GM21381 (cell line): Measurements from ENCODE around the gene FAM151B.
"Not testable (repeated sequence)": the region's sequence is repeated elsewhere in the genome, so short reads cannot be mapped to it uniquely, and the experiment has no call there.

ENCODE experiments used
- ATAC-seq: cut with Tn5 transposase; IDR thresholded peaks from one replicate; pipeline ENCODE4 v1.9.1; 2021; ENCODE audit warnings: mild to moderate bottlenecking, moderate library complexity; ENCODE audit not compliant: unreplicated experiment

Gene FAM151B

DNA sequence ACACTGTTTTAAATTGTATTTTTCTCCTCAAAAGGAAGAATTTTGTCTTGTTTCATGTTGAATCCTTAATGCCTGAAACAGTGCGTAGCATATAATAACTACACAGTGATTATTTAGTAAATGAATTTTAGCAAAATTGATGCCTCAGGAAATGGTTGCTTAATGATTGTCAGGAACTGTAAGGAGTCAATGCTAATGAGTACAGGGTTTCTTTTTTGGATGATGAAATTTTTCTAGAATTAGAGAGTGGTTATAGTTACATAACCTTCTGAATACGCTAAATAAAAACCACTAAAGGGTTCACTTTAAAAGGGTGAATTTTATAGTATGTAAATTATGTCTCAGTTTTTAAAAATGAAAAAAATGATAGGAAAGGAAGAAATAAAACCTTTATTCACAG, 14.9 kb downstream of the FAM151B start:
- ATAC-seq: no peak

DNA sequence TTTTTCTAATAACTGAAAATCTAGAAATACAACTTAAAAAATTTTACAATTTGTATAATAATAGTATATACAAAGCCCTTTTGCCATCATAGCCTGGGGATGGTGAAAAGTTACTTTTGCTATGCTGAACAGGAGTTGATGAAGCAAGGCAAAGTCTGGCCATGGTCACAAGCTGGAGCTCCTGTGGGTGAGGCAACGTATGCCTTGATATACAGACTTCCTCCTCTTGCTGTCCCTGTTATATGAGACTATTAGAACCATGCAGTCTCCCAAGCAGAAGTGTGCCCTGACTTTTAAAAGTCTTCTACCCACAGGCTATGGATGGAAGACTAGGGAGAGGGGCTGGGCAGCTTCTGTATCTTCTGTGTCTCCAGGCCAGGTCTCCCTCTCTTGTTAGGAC, 15.7 kb downstream of the FAM151B start:
- ATAC-seq: no peak

DNA sequence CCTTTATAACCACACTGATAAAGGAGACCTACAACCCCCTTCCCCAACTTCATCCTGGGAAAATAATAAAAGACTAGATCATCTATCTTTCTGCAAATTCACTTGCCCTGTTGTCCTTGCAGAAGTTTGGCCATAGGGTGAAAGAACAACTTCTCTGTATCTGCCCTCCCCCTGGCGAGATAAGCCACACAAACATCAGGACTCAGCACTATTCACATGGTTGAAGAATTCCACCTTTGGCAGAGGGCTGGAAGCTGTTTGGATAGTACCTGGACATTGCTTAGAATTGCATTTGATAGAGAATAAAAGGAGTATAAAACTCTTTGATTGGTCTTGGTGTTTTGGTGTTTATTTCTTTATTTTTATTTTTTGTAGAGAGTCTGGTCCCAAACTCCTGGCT, 16.9 kb downstream of the FAM151B start:
- ATAC-seq: no peak

DNA sequence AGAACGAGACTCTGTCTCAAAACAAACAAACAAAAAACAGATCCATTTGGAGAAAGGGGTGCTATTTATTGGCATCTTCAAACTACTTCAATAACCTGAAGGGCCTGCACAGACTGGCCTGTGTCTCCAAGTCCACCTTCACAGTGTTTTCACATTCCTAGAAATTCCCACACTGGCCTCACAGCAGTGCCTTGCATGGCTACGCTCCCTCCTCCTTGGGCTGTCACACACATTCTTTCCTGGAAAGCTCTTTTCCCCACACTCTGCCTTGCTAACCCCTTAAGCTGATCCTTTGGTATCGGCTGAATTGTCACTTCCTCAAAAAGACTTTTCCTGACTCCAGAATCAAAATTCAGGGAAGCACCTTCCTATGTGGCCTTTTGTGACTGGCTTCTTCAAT, 19.8 kb downstream of the FAM151B start:
- no peak for ATAC-seq

DNA sequence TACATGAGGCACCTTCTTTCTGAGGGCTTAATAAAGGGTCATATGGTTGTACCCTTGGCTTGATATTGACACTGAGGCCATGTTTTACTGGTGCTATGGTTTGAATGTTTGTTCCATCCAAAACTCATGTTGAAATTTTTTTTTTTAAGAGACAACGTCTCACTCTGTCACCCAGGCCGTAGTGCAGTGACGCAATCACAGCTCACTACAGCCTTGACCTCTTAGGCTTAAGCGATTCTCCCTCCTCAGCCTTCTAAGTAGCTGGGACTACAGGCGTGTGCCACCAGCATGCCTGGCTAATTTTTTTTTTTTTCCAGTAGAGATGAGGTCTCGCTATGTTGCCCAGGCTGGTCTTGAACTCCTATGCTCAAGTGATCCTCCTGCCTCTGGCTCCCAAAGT, 20.9 kb downstream of the FAM151B start:
- ATAC-seq: no peak

DNA sequence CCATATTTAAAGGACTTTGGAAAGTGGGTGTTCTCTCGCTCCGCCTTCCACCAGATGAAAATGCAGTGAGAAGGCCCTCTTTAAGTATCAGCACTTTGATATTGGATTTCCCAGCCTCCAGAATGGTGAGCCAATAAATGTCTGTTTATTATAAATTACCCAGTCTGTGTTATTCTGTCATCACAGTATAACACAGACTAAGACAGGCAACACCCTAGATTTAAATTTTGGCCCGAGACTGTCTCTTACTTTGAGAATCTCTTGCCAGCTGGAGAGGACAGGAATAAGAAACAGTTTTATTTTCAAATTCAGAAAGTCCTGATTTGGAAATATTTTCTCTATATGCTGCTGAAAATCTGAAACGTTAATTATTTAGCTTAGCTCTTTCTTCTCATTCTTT, 21.5 kb downstream of the FAM151B start:
- no peak for ATAC-seq

DNA sequence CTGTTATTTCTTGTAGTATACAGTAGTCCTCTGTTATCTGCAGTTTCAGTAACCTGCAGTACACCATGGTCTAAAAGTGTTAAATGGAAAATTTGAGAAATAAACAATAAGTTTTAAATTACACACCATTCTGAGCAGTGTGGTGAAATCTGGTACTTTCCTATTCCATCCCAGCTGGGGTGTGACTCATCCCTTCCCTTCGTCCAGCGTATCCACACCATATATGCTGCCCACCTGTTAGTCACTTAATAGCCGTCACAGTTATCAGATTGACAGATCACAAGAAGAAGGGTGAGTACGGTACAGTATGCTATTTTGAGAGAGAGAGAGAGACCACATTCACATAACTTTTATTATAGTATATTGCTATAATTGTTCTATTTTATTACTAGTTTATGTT, 28.9 kb downstream of the FAM151B start:
- ATAC-seq: no peak

DNA sequence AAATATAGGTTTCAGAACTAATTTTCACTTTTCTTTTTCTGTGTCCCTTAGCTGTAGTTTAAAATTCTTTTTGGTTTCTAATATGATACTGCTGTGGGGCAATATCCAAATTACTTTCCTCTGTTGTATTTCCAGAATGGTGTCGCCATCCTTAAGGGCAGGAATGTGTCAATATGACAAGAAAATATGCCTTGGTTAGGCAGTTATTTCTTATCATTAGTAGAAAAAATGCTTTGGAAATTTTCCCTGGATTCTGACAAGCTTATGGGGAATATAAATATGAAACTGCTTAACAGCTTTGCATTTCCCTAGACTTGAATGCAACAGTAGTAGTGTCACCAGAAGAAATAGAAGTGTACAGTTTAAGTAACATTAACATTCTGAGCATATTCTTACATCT, 52.8 kb downstream of the FAM151B start:
- ATAC-seq: no peak

DNA sequence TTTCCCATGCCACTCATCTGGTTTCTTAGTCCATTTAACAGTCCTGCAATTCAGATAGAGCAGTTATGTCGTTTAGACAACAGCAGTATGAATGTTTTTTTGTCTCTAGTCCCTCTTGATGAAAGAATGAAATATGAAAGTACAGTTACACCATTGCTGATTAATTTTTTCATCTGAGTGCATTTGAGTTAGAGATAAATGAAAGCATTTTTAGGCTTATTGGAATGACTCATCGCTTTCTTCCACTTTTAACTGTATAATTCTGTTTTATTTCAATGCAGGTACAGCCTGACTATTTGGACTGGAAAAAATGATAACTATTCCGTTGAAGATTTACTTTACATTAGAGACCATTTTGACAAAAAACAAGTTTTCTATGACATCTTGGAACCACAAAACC, 53.5 kb downstream of the FAM151B start:
- no peak for ATAC-seq

DNA sequence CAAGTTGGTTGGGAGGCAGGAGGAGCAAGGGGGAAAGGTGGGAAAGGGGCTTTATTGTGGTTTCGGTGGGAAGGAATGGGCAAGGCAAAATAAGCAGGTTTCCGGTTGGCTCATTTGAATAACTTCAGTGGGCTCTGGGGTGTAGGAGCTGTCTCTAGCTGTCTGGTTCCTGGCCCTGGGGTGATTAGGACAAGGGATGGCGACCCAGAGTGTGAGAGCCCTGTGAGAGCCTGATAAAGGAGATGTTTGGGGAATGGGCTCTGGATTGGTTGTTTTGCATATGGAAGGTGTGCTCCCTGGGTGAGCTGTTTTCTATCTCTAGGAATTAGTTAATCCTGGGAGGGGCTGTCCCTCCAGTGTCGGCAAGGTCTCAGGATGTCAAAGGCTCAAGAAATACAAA, 66.7 kb downstream of the FAM151B start:
- no peak for ATAC-seq

DNA sequence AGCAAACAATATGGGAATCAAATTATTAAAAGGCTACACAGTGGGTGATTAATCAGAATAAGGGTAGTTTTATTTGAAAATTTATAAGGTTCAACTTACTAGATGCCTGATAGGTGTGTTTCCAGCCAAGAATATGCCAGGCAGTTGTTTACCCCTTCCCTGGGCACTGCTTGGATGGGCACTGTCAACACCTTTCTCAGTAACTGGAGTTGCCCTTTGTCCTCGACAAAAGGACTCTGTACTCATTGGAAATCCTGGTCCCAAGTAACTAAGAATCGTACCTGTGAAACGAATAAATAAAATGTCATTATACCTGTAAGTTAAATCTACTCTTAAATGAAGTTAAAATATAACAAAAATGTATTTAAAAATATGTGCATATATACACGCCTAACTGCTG, 67.2 kb downstream of the FAM151B start:
- ATAC-seq: no peak

DNA sequence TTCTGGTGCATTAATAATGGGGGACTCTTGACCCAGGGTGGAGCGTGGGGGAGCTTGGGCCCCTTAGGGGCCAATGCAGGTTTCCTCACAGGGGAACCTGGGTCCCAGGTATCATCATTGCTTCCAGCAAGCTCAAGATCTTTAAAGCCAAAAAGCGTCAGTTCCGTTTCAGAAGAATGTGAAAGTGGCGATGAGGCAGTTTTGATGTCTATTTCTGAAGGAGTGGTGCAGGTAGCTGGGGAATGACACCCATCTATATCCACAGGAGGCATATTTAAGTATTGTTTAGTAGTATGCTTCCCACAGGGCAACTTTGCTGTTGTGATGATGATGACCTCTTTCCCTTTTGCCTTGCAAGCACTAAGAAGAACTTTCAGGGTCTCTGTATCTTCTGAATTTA, 71.3 kb downstream of the FAM151B start:
- no peak for ATAC-seq

DNA sequence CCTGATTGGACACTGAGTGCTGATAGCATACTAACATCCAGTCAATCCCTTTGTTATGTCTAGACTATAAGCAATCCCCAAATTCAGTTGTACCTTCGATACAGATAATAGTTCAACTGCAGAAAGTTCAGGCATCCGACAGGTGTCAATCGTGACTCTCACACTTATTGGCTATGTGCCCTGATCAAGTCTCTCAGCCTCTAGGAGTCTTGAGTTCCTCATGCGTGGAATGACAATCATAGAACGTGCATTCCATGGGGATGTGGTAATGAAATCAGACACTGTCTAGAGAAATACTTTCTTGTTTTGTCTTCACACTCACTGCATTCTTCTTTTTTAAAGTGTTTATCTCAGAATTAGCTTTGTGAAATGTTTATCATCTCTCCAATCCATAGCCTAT, 77.4 kb downstream of the FAM151B start:
- ATAC-seq: no peak

DNA sequence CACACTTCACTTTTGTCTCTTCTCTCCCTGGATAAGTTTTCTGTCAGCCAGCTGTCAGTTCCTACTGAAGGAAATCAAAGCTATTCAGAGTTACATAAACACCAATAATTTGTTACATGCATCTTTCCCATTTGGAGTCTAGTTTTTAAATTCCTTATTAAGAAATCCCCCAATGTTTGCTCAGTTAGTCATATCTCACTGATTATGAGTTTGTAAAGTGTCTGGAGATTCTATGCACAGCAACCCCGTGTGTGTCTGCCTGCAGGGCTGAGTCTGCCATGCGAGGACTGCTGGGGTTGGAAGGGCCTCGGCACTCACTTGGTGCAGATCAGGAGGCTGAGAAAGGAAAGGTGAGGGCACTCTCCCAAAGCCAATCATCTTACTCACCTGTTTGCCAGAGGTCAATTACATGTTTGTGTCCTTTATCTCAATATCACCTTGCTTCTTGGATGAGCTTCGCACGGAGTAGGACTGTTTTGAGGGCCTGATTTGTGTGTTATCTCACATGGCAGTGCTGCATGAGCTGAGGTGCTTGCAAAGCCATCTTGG, 78.9 kb downstream of the FAM151B start:
- ATAC-seq: no peak

DNA sequence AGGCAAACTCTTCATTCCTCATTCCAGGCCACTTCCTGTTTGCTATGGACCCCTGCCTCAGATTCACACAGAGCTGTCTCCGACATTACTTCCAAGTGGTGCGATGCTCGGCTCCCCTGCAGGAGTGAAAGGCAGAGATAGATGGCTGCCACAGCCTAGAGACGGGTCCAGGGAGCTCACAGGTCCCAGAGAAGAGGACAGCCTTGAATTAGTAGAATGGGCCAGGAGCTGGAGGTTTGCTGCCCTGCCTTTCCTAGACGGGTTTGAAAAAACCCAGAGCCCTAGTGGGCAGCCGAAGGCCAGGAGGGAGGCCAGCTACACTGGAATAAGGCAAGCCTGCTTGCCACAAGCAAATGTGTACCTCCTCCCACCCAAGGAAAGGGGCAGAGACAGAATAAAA, 80.4 kb downstream of the FAM151B start:
- no peak for ATAC-seq

DNA sequence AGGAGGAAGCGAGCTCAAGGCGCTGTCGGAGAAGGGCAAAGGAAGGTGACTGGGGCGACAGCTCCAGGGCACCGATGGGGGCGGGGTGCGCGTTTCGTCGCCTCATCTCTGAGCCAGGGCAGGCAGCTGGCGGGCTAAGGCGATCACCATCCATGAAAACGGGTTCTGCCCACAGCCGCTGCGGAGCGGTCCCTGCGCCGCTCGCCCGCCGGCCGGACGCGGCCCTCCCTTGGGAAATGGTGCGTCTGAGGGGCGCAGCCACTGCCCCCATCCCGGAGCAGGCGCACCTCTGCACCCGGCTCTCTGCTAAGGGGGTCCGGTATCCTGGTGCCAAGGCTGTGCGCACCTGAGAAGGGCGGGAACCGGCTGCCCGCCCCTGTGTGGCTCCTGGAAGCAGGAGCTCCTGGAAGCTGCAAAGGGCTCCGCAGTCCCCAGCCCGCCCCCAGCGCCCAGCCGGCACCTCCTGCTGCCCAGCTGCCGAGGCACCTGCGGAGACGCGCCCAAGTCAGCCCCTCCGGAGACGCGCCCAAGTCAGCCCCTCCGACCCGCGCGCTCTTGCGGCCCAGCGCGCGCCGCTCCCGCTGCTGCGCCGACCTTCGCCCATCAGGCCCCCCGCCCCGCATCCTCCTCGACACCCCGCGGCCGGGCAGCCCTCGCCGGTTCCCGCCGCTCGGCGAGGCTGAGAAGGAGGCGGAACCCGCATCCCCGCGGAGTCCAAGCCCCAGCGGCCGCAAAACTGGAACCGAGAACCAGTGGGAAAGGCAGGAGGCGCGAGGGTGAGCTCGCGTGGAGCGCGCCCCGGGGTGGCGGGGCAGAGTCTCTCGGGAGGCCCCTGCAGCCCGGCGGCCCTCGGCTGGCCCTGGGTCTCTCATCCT, 81.4 kb downstream of the FAM151B start:
- no peak for ATAC-seq

DNA sequence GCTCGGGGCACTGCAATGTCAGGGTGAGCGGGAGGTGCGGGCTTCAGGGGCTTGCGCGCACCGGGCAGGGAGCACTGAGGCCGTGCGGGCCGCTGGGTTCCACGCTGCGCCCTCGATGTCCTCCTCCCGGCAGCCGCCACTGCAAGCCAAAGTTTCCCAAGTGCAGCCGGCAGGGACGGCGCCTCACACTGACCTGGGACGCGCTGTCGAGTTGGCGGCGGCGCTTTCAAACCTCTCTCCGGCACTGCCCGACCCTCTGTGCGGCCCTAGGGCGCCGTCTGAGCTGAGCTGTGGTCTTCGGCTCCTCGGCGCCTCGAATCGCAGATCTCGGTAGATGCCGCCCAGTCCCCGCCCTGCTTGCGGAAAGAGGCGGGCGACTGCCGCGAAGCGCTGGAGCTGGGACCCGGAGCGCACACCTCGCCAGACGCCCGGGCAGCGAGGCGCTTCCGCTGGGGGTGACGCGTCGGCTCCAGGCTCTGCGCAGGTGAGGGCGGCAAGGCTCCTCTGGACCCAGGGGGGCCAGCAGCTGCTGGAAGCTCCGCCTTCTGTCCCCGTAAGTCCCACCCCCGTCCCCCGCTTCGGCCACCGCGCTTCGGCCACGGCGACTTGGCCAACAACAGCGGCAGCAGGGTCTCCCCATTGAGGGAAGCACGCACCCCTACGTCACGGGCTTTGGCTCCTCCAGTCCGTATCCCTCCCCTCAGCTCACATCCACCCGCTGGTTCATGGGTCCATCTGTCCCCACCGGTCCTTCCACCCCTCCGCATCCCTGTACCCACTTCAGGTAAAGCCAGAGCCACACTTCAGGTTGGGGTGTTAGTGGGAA, 82.3 kb downstream of the FAM151B start, which contains the start of gene ANKRD34B:
TSS of gene ANKRD34B (minus strand) at position 320 of the 826 bp plus-strand sequence. CDS start 10,261 bp downstream, outside the sequence.
- ATAC-seq: no peak

DNA sequence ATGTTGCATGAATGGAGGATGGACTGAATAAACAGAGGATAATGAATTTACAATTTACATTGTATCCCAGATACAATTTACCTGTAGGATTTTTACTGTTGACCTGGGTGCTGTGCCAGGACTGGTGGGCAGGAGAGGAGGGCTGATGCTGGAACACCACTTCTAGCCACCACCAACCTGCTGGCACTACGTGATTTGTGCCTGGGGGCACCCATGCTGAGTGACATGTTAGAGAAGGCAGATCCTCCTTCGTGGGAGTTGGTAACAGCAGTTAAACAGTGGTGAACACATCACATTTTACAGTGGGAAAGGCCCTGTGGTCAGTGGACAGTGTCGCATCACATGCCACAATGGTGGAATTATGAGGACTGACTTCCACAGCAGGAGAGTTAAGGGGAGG, 85.2 kb downstream of the FAM151B start:
- ATAC-seq: no peak

DNA sequence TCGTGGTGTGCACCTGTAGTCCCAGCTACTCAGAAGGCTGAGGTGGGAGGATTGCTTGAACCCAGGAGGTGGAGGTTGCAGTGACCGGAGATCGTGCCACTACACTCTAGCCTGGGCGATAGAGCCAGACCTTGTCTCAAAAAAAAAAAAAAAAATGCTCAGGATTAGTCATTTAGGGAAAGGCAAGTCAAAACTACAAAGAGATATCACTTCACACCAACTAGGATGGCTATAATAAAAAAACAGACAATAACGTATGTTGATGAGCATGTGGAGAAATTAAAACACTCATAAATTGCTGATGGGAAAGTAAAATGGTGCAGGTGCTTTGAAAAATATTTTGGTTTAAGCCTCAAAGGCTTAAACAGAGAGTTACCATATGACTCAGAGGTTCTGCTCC, 88.5 kb downstream of the FAM151B start:
- ATAC-seq: no peak

DNA sequence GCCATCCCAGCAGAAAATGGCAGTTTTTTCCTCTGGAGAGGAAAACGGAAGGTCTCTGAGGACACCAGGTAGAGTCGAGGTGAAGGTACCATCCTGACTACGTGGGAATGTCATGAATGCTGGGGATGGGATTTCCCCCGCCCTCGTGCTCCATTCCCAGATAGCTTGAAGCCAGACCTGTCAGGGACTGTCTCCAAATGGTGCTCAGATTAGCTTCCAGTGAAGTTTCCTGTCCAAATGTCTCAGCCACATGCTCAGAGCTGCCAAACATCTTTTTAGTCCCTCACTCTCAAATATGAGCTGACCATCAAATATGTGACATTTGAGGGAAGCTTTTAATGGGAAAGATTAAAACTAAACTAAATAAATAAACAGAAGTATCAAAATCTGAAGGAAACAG, 89.8 kb downstream of the FAM151B start:
- ATAC-seq: no peak

DNA sequence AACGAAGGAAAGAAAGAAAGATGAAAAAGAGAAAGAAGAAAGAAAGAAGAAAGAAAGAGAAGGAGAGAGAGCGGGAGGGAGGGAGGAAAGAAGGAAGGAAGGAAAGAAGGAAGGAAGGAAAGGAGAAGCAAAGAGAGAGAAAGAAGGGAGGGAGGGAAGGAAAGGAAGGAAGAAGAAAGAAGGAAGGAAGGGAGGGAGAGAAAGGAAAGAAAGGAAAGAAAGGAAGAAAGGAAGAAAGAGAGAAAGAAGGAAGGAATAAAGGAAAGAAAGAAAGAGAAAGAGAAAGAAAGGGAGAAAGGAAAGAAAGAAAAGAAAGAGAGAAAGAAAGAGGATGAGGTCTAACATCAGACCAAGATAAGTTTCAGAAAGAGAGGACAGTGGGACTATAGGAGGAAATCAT, 91.2 kb downstream of the FAM151B start:
- ATAC-seq: no peak

DNA sequence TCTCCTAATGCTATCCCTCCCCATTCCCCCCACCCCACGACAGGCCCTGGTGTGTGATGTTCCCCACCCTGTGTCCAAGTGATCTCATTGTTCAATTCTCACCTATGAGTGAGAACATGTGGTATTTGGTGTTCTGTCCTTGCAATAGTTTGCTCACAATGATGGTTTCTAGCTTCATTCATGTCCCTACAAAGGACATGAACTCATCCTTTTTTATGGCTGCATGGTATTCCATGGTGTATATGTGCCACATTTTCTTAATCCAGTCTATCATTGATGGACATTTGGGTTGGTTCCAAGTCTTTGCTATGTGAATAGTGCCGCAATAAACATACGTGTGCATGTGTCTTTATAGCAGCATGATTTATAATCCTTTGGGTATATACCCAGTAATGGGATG, 92.4 kb downstream of the FAM151B start:
- not testable (repeated sequence) for ATAC-seq
